GM15510 (cell line): ENCODE results near the gene TIMM10B.

Experiments used
- POLR2A ChIP-seq: IDR thresholded peaks from 3 replicates; pipeline ENCODE4 v1.6.1; 2011; ENCODE audit warnings: borderline replicate concordance; ENCODE audit not compliant: insufficient read length; ENCODE audit errors: extremely low read depth

The TIMM10B gene

GRCh38 chr11:6529266-6529665 is 48.0 kb downstream of the TIMM10B start:
- no peak for TF ChIP-seq POLR2A

DNA sequence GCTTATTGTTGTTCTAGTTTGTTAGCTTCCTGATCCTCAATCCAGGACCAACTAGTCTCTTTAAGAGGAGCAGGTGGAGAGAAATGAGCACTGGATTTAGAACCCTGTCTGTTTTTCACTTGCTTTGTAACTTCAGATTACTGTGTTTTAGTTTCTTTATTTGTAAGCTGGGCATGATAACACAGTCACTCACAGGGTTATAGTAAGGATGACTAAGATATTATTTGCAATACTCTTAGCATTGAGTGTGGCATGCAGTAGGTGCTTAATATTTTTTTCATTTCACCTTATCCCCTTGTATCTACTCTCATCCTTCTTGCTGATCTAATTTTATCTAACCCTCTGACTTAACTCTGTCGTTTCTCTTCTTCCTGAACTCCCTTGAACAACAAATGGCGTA is 49.5 kb downstream of the TIMM10B start:
- TF ChIP-seq POLR2A, result no peak

GRCh38 chr11:6531267-6531752 is 50.0 kb downstream of the TIMM10B start:
- TF ChIP-seq POLR2A, result no peak
